ENCODE results near the gene CYP3A4.
"Not testable (repeated sequence)": the region's sequence is repeated elsewhere in the genome, so short reads cannot be mapped to it uniquely, and the experiment has no call there.

CYP3A4 gene

GRCh38 chr7:99751322-99752052 lies 32.5 kb downstream of the CYP3A4 start:
- not testable (repeated sequence) for DNase-seq

GRCh38 chr7:99748846-99749579 lies 35.0 kb downstream of the CYP3A4 start:
- DNase-seq: no peak

DNA sequence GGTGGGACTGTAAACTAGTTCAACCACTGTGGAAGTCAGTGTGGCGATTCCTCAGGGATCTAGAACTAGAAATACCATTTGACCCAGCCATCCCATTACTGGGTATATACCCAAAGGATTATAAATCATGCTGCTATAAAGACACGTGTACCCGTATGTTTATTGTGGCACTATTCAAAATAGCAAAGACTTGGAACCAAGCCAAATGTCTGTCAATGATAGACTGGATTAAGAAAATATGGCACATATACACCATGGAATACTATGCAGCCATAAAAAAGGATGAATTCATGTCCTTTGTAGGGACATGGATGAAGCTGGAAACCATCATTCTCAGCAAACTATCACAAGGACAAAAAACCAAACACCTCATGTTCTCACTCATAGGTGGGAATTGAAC lies 37.1 kb downstream of the CYP3A4 start:
- DNase-seq: not testable (repeated sequence)

DNA sequence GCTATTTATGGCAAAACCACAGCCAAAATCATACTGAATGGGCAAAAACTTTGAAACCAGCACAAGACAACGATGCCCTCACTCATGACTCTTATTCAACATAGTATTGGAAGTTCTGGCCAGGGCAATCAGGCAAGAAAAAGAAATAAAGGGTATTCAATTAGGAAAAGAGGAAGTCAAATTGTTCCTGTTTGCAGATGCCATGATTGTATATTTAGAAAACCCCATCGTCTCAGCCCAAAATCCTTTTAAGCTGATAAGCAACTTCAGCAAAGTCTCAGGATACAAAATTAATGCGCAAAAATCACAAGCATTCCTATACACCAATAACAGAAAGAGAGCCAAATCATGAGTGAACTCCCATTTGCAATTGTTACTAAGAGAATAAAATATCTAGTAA lies 38.6 kb downstream of the CYP3A4 start:
- not testable (repeated sequence) for DNase-seq

- no peak for DNase-seq
Observed at GRCh38 chr7:99742737-99743394, 41.1 kb downstream of the CYP3A4 start.

DNA sequence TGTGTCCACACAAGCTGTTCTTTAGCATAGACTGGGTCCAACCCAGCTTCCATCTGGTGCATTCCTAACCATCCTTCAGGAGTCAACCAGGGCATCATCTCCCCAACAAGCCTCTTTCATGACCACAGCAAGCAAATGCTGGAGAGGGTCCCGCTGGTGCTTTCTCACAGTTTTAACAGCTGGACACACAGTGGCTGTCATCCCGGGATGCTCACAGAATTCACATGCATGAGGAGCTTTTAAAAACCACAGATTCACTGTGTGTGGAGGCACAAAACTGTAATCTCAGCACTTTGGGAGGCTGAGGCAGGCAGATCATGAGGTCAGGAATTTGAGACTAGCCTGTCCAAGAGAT lies 42.6 kb downstream of the CYP3A4 start:
- no peak for DNase-seq

- DNase-seq: no peak
Observed at GRCh38 chr7:99740573-99741440, 43.2 kb downstream of the CYP3A4 start.

GRCh38 chr7:99739699-99740572 lies 44.0 kb downstream of the CYP3A4 start:
- no peak for DNase-seq

DNA sequence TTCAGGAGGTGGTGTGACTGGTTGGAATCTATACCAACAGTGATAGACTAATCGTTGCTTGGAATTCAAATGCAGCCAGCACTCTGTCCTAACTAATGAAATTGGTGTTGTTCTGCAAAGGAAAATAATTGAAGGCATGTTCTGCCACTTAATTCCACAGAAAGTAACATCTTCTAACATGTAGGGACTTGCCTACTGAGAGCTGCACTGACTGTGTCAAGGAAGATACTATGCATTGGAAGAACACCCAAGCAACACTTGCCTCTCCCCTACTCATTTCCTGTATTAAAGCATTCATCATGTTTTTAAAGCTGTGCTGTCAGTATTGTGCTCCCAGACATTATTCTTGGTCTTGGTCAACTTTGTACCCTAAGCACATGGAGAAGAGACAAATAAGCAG lies 46.3 kb downstream of the CYP3A4 start:
- no peak for DNase-seq

GRCh38 chr7:99736667-99737066 lies 47.3 kb downstream of the CYP3A4 start:
- not testable (repeated sequence) for DNase-seq

- no peak for DNase-seq
Observed at GRCh38 chr7:99734987-99735386, 49.0 kb downstream of the CYP3A4 start, which contains the start of gene CYP3A7. TSS of gene CYP3A7 (minus strand) at chr7:99735196. CDS start at chr7:99735093, 103 bp downstream.

- peak; percentile 7 for DNase-seq
Observed at GRCh38 chr7:99733448-99733847, 50.5 kb downstream of the CYP3A4 start.

DNA sequence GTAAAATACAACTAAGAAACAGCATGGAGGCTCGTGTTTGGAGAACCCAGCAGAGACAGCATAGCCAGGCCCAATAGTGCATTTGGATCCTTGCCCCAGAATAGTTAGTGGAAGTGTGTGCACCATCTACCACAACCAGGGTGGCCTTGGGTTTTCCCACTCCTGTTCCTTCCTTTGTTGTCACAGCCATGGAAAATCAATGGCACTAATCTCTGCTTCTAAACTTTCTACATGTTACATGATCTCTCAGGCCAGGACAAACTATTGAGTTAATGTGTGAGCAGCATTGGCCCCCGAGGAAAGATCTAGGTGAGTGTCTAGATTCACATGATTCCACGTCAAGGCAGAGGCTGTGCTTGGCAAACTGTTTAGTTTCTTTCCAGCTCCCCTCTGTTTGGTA lies 51.0 kb downstream of the CYP3A4 start:
- no peak for DNase-seq

GRCh38 chr7:99731638-99732374 lies 52.2 kb downstream of the CYP3A4 start:
- DNase-seq: no peak

GRCh38 chr7:99730992-99731391 lies 53.0 kb downstream of the CYP3A4 start:
- no peak for DNase-seq

DNA sequence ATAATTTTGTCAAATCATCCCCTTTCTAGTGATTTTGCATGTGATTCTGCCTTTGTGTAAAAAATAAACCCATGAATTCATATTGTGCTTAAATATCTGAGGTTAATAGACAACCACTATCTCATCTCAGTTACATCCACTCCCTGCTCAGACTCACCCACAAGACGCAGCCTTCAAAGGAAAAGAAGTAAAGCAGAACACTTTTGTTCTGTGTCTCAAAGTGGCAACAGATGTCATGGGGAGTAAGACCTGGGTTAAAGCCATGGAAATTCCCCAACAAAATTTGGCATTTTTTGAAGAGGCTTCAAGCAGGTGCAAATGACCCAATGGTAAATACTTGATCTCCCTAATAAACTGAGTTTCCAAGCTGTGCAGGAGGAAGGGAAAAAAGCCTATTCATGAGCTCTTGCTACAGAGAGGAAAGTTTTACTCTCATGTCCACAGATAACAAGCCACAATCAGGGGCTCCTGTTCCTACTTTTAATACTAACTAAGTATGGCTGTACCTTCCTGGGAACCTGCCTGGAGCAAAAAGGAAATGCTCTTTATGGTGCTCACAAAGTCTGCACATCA lies 53.7 kb downstream of the CYP3A4 start:
- no peak for DNase-seq

DNA sequence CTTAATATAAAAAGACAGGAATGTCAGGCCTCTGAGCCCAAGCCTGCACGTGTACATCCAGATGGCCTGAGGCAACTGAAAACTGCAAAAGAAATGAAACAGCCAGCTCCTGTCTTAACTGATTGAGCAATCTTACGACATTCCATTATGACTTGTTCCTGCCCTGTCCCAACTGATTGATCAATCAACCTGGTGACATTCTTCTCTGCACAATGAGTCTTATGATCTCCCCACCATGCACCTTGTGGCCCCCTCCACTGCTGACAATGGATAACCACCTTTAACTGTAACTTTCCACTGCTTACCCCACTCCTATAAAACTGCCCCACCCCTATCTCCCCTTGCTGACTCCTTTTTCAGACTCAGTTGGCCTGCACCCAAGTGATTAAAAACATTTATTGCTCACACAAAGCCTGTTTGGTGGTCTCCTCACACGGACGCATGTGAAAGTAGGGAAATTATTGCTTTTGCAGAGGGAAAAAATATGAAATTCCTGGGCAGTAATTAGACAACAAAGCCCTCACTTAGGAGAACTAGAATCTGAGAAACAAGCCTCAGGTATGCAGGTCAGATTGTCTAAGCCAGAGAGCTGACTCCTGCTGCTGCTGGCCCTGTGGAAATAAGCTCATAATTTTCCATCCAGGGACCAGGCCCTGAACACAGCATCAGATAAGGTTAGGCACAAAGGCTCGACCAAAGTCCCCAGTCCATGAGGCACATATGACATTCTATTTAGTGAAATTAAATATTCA lies 54.3 kb downstream of the CYP3A4 start:
- DNase-seq: no peak

GRCh38 chr7:99728615-99729014 lies 55.4 kb downstream of the CYP3A4 start:
- DNase-seq: no peak

GRCh38 chr7:99723201-99723600 lies 60.8 kb downstream of the CYP3A4 start:
- DNase-seq: not testable (repeated sequence)

Data from CD4-positive, alpha-beta T cell treated with Interleukin-12 subunit alpha and Interleukin-12 subunit beta, for 1 hour (primary cell).